COLO829 (cell line): ENCODE measurements around the gene ECE2.
A peak's percentile ranks its signal among the peaks of the same experiment; 100 is the strongest.

Experiments used
- DNase-seq: peaks from one replicate; pipeline ENCODE4 v3.0.0; 2012; ENCODE audit warnings: low spot score

ECE2 gene

GRCh38 chr3:184240384-184241140 is 35.3 kb upstream of the ECE2 start:
- DNase-seq: no peak

GRCh38 chr3:184241141-184241446 is 34.7 kb upstream of the ECE2 start:
- no peak for DNase-seq

GRCh38 chr3:184241447-184242296 is 34.1 kb upstream of the ECE2 start:
- DNase-seq: no peak

GRCh38 chr3:184242297-184242685 is 33.5 kb upstream of the ECE2 start:
- DNase-seq: no peak

- peak; percentile 86 for DNase-seq
These were observed 27.1 kb upstream of the ECE2 start, which contains the start of gene ALG3 for GRCh38 chr3:184248454-184249411. ALG3 (minus strand) TSS chr3:184248962; CDS start chr3:184248940, 22 bp downstream.

- DNase-seq: peak; percentile 98
These were observed 26.2 kb upstream of the ECE2 start, which contains the start of gene EEF1AKMT4 for GRCh38 chr3:184249412-184250166. EEF1AKMT4 (plus strand) TSS chr3:184249672; CDS start chr3:184249695, 23 bp downstream.

GRCh38 chr3:184250167-184250828 is 25.5 kb upstream of the ECE2 start:
- DNase-seq: peak; percentile 94

GRCh38 chr3:184255291-184256039 is 20.4 kb upstream of the ECE2 start:
- DNase-seq: no peak

- DNase-seq: no peak
These were observed 18.5 kb upstream of the ECE2 start for GRCh38 chr3:184257083-184257915.

- no peak for DNase-seq
These were observed 16.9 kb upstream of the ECE2 start for GRCh38 chr3:184258926-184259325.

GRCh38 chr3:184259396-184259877 is 16.4 kb upstream of the ECE2 start:
- no peak for DNase-seq

GRCh38 chr3:184259878-184260723 is 15.7 kb upstream of the ECE2 start:
- DNase-seq: peak; percentile 43

- no peak for DNase-seq
These were observed 15.0 kb upstream of the ECE2 start for GRCh38 chr3:184260724-184261269.

- DNase-seq: peak; percentile 63
These were observed 14.5 kb upstream of the ECE2 start, which contains the start of gene CAMK2N2 for GRCh38 chr3:184261270-184261853. CAMK2N2 (minus strand) TSS chr3:184261553; CDS start chr3:184261285, 268 bp downstream.

GRCh38 chr3:184261854-184262763 is 13.7 kb upstream of the ECE2 start:
- no peak for DNase-seq

GRCh38 chr3:184262764-184263179 is 13.1 kb upstream of the ECE2 start:
- DNase-seq: no peak
